ENCODE results near the gene MPEG1. TPM values are rescaled to one million over a fixed set of nuclear protein-coding genes. Genes with fewer than 3 reads are reported as not detected.

The MPEG1 gene
- total RNA-seq, 1 experiment from 2014 or later: not detected

GRCh38 chr11:59183771-59184170, 29.0 kb downstream of the MPEG1 start:
- no TSS peak for BruUV-seq (replicated peaks)
- Histone ChIP-seq H3K27me3 (replicated peaks; ENCODE audit: control insufficient read depth, insufficient read depth, low read length) (no peaks in the 10 kb centered on the region), H3K36me3 (ENCODE audit: control insufficient read depth, insufficient read depth, low read length) (peaks cover 27% of the 10 kb centered on the region), H3K4me1 (peaks cover 62% of the 10 kb centered on the region), H3K4me3 (ENCODE audit: low read depth, low read length) (no peak overlapping the region), H3K9me3 (peaks cover 9% of the 10 kb centered on the region; the same call in 1 of the 2 replicates)
- POLR2A ChIA-PET: no interaction called here
- Mint-ChIP-seq H3K9me3 (ENCODE audit: unreplicated experiment) (peaks cover 3% of the 10 kb centered on the region), H3K27ac (ENCODE audit: unreplicated experiment) (peak overlapping the region; percentile 93), H3K4me3 (ENCODE audit: unreplicated experiment) (no peak overlapping the region), H3K27me3 (ENCODE audit: insufficient read depth, unreplicated experiment) (no peaks in the 10 kb centered on the region), H3K36me3 (ENCODE audit: insufficient read depth, unreplicated experiment) (peaks cover 93% of the 10 kb centered on the region), H3K4me1 (ENCODE audit: low read depth, unreplicated experiment) (peaks cover 42% of the 10 kb centered on the region)
- no peak for DNase-seq
- TF ChIP-seq, protein P1, sequence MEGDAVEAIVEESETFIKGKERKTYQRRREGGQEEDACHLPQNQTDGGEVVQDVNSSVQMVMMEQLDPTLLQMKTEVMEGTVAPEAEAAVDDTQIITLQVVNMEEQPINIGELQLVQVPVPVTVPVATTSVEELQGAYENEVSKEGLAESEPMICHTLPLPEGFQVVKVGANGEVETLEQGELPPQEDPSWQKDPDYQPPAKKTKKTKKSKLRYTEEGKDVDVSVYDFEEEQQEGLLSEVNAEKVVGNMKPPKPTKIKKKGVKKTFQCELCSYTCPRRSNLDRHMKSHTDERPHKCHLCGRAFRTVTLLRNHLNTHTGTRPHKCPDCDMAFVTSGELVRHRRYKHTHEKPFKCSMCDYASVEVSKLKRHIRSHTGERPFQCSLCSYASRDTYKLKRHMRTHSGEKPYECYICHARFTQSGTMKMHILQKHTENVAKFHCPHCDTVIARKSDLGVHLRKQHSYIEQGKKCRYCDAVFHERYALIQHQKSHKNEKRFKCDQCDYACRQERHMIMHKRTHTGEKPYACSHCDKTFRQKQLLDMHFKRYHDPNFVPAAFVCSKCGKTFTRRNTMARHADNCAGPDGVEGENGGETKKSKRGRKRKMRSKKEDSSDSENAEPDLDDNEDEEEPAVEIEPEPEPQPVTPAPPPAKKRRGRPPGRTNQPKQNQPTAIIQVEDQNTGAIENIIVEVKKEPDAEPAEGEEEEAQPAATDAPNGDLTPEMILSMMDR (IDR thresholded peaks at IDR 0.05; ENCODE audit: insufficient read depth in 1 of 2, low read depth in 1 of 2, low read length in 1 of 2, severe bottlenecking in 1 of 2, unreplicated experiment in 1 of 2): no peak
- CTCF ChIA-PET: interaction anchor here (4.4 kb wide), 1 partner anchor 11 kb away, joined by 59 read pairs; the partner anchor contains the start of gene DTX4
- intact Hi-C loops (cut with micrococcal nuclease; ENCODE audit: unreplicated experiment): no loop called here

DNA sequence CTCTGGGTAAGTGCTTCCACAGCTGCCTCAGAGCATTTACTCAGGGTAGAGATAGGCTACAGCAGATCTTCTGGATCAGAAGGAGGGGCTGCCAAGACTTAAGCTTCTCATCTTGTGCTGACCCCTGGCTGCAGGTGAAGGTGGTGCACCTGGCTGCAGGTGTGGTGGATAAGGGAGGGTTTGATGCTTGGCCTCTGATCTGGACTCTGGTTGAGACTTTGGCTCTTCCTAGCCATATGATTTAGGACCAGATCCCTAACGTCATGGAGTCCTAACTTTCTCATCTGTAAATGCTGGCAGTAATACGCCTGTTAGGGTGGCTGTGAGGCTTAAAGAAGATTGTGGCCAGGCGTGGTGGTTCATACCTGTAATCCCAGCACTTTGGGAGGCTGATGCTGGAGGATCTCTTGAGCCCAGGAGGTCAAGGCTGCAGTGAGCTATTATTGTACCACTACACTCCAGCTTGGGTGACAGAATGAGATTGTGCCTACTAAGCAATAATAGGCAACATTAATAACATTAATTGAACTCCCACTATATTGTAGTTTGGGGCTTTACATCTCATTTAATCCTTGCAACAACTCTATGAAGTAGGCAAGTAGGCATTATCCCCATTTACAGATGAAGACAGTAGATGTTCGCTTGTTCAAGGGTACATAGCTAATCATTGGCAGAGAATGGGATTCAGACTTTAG, 30.1 kb downstream of the MPEG1 start:
- peaks cover 39% of the 10 kb centered on the region for H3K4me1 Mint-ChIP-seq (ENCODE audit: low read depth, unreplicated experiment)
- intact Hi-C loops (cut with micrococcal nuclease; ENCODE audit: unreplicated experiment): no loop called here
- H3K4me3 Mint-ChIP-seq (ENCODE audit: unreplicated experiment): no peak overlapping the region
- H3K4me3 ChIP-seq (ENCODE audit: low read depth, low read length): no peak overlapping the region
- peaks cover 24% of the 10 kb centered on the region for H3K36me3 ChIP-seq (ENCODE audit: control insufficient read depth, insufficient read depth, low read length)
- H3K27me3 Mint-ChIP-seq (ENCODE audit: insufficient read depth, unreplicated experiment): no peaks in the 10 kb centered on the region
- ChIA-PET POLR2A (interaction anchor here (1.1 to 2.1 kb wide), 2 partner anchors 8 to 11 kb away, joined by 8 to 13 read pairs; partner anchors contain the start of gene DTX4), CTCF (interaction anchor here (1.2 to 4.4 kb wide), 2 partner anchors 9 to 40 kb away, joined by 4 to 59 read pairs; partner anchors contain the start of genes DTX4 and FAM111A)
- peaks cover 15% of the 10 kb centered on the region for H3K9me3 Mint-ChIP-seq (ENCODE audit: unreplicated experiment)
- peak; percentile 77 to 79 for DNase-seq
- no peaks in the 10 kb centered on the region for H3K27me3 ChIP-seq (replicated peaks; ENCODE audit: control insufficient read depth, insufficient read depth, low read length)
- TF ChIP-seq, protein P1 (IDR thresholded peaks at IDR 0.05; ENCODE audit: insufficient read depth in 1 of 2, low read depth in 1 of 2, low read length in 1 of 2, severe bottlenecking in 1 of 2, unreplicated experiment in 1 of 2): peak; percentile 70 to 79
- no TSS peak for BruUV-seq (replicated peaks)
- H3K4me1 ChIP-seq: peaks cover 50% of the 10 kb centered on the region
- H3K9me3 ChIP-seq: peaks cover 10% of the 10 kb centered on the region; the same call in 1 of the 2 replicates
- H3K27ac Mint-ChIP-seq (ENCODE audit: unreplicated experiment): no peak overlapping the region
- peaks cover 93% of the 10 kb centered on the region for H3K36me3 Mint-ChIP-seq (ENCODE audit: insufficient read depth, unreplicated experiment)

DNA sequence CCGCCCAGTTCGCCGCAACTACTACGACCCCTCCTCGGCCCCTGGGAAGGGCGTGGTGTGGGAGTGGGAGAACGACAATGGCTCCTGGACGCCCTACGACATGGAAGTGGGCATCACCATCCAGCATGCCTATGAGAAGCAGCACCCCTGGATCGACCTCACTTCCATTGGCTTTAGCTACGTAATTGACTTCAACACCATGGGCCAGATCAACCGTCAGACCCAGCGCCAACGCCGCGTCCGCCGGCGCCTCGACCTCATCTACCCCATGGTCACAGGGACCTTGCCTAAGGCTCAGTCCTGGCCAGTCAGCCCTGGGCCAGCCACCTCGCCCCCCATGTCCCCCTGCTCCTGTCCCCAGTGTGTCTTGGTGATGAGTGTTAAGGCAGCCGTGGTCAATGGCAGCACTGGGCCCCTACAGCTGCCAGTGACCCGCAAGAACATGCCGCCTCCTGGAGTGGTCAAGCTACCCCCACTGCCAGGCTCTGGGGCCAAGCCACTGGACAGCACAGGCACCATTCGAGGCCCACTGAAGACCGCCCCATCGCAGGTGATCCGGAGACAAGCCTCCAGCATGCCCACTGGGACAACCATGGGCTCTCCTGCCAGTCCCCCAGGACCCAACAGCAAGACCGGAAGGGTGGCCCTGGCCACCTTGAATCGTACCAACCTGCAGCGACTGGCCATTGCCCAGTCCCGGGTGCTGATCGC, 30.8 kb downstream of the MPEG1 start:
- intact Hi-C loops (cut with micrococcal nuclease; ENCODE audit: unreplicated experiment): no loop called here
- peaks cover 93% of the 10 kb centered on the region for H3K36me3 Mint-ChIP-seq (ENCODE audit: insufficient read depth, unreplicated experiment)
- H3K4me1 Mint-ChIP-seq (ENCODE audit: low read depth, unreplicated experiment): peaks cover 39% of the 10 kb centered on the region
- ChIA-PET CTCF (interaction anchor here (1.2 to 4.4 kb wide), 2 partner anchors 9 to 40 kb away, joined by 4 to 59 read pairs; partner anchors contain the start of genes DTX4 and FAM111A), POLR2A (interaction anchor here (1.1 to 2.1 kb wide), 2 partner anchors 8 to 10 kb away, joined by 8 to 13 read pairs; partner anchors contain the start of gene DTX4)
- Histone ChIP-seq H3K9me3 (peaks cover 10% of the 10 kb centered on the region; the same call in 1 of the 2 replicates), H3K27me3 (replicated peaks; ENCODE audit: control insufficient read depth, insufficient read depth, low read length) (no peaks in the 10 kb centered on the region), H3K4me3 (ENCODE audit: low read depth, low read length) (no peak overlapping the region), H3K36me3 (ENCODE audit: control insufficient read depth, insufficient read depth, low read length) (peaks cover 26% of the 10 kb centered on the region), H3K4me1 (peaks cover 43% of the 10 kb centered on the region)
- TF ChIP-seq, protein P1 (IDR thresholded peaks at IDR 0.05; ENCODE audit: insufficient read depth in 1 of 2, low read depth in 1 of 2, low read length in 1 of 2, severe bottlenecking in 1 of 2, unreplicated experiment in 1 of 2): no peak
- no TSS peak for BruUV-seq (replicated peaks)
- no peak overlapping the region for H3K27ac Mint-ChIP-seq (ENCODE audit: unreplicated experiment)
- no peak for DNase-seq
- no peak overlapping the region for H3K4me3 Mint-ChIP-seq (ENCODE audit: unreplicated experiment)
- H3K9me3 Mint-ChIP-seq (ENCODE audit: unreplicated experiment): peaks cover 22% of the 10 kb centered on the region
- H3K27me3 Mint-ChIP-seq (ENCODE audit: insufficient read depth, unreplicated experiment): no peaks in the 10 kb centered on the region

Measured in Caco-2 (cell line).